HG03342 (cell line): ENCODE results near the gene SNAP23.

Source experiments
- ATAC-seq: cut with Tn5 transposase; IDR thresholded peaks from one replicate; pipeline ENCODE4 v1.9.1; 2021; ENCODE audit warnings: mild to moderate bottlenecking, moderate library complexity; ENCODE audit not compliant: unreplicated experiment

The SNAP23 gene

GRCh38 chr15:42494998-42495360, 455 bp upstream of the SNAP23 start:
- ATAC-seq = no peak

- ATAC-seq = no peak
These were observed 3.0 kb downstream of the SNAP23 start for GRCh38 chr15:42498212-42499068.

GRCh38 chr15:42499858-42500609, 4.6 kb downstream of the SNAP23 start:
- no peak for ATAC-seq

- no peak for ATAC-seq
These were observed 7.0 kb downstream of the SNAP23 start for GRCh38 chr15:42502477-42502876.

GRCh38 chr15:42503825-42504224, 8.4 kb downstream of the SNAP23 start:
- no peak for ATAC-seq

DNA sequence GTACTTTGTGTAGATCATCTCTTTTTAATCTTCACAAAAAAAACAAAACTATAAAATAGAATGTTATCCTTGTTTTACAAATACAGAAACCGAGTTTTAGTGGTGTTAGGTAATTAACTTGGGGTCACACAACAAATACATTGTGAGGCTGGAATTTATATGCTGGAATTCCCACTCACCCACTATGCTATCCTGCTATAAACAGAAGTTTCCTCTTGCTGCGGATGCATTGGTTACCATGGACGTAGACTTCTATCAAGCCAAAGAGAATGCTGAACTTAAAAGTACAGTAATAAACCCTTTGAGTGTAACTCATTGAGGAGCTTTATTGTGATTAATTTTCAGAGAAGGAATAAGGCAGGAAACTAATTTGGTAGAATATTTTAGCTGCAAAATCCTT, 9.2 kb downstream of the SNAP23 start:
- peak; percentile 7 for ATAC-seq

DNA sequence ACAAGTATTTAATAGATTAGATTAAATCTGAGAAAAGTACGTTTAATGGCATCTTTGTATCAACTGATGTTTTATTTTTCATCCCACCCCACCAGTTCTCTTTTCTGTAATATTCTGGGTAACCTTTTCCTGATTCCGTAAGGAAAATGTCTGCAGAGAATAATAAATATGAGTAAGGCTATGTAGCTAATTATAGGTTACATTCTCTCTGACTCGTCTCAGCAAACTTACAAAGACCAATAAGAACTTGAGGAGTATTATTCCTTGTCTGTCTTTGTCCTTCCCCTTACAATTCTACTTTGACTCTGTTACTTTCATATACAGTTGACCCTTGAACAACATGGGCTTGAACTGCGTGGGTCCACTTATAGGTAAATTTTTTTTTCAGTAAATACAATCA, 12.1 kb downstream of the SNAP23 start:
- ATAC-seq = no peak

GRCh38 chr15:42508263-42508690, 12.8 kb downstream of the SNAP23 start:
- no peak for ATAC-seq

DNA sequence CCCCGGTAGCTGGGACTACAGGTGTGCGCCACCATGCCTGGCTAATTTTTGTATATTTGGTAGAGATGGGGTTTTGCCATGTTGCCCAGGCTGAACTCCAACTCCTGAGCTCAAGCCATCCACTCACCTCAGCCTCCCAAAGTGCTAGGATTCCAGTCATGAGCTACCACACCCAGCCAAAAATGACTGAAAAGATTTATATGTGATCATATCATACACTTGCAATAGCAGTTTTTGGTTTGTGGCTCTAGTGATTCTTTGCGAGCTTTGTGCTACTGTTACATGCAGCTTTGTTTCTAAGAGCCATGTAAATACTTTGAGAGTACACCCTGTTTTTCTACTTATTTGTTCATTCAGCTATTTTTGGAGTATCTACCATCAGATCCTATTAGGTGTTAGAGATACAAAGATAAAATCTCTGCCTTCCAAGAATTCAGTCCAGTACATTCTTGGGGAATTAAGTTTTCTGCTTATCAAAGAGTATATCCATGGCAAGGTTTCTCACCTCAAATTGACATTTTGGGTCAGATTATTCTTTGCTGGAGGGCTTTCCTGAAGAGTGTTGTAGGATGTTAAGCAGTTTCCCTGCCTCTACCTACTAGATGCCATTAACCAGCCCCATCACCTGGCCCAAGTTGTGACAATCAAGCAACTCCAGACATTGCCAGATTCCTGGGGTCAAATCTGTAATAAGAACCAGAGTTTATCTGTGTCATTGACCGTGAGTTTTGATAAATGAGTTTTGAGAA, 15.0 kb downstream of the SNAP23 start:
- ATAC-seq = no peak

- no peak for ATAC-seq
These were observed 15.6 kb downstream of the SNAP23 start for GRCh38 chr15:42511007-42511391.

DNA sequence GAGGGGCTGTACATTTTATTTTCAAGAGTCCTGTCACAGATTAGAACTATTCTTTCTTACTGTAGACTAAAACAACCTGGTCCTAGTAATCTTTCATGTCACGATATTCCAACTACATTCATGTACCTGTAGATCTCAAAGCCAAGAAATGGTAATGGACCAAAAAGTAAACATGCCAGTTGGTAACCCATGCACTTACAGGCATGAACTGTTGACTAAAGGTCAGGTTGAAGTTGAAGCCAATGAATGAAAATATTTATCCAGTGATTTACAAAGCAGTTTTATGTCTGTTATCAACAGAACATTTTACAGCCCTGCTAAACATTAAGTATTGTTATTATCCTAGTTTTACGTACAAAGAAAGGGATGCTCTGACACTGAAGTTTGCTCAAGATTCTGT, 27.9 kb downstream of the SNAP23 start:
- no peak for ATAC-seq

GRCh38 chr15:42528970-42529369, 33.5 kb downstream of the SNAP23 start:
- no peak for ATAC-seq

DNA sequence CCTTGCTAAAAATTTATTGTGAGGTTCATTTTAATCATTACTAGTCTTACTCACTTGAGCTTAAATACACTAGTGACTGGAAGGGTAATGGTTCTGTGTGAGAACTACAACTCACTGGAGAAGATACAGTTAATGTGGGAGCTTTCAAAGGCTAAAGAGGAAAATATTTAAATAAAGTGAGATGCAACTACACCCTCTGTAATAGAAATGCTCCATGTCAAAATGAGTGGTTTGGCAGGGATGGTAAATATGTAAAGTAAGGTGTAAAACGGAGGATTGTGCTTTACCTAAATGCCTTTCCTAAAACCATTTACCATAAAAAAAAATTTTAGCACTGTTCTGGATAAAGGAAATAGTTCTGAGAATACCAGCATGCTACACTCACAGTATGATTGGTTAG, 37.8 kb downstream of the SNAP23 start:
- ATAC-seq = no peak

DNA sequence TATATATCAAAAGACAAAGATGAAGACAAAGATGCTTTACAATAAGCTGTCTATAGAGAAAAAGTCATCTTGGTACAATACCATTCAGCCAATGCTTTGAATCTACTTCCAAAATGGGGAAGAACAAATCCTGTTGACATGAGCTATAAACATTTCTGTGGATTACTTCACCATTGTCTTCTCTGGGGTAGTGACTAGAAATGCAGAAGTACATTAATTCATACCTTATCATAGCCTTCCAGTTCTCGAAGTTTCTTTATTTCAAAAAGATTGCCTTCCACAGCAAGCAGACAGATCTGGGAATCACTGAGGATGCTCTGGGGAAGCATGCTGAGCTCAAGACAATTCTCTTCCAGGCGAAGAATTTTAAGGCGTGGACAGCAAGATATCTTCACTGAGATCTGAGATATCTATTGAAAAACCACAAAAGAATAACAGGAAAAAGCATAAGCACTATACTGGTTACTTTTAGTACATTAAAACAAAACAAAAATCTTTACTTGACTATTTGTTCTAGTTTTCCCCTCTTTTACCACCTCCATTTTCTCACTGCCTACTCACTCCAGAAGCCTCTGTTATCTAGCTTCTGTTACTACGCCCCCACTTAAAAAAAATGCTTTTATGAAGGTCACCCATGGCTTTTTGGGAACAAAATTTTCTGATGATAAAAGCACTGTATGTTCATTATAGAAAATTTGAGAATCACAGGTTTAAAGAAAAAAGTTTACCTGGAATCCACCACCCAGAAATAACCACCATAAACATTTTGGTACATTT, 49.6 kb downstream of the SNAP23 start:
- no peak for ATAC-seq

DNA sequence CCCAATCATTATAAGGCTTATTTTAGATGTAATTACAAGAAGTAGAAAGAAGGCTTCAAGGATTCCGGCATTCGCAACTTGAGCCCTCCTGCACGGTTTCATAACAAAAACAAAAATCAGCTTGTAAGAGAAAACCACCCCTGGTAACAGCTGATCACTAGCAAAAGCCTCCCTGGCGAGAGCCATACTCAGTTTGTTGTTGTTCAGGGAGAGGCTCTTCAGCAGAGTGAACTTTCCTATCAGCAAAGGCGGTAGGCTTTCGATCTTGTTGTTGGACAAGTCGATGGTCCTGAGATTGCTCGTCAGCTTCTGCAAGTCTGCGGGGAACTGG, 52.4 kb downstream of the SNAP23 start:
- no peak for ATAC-seq

DNA sequence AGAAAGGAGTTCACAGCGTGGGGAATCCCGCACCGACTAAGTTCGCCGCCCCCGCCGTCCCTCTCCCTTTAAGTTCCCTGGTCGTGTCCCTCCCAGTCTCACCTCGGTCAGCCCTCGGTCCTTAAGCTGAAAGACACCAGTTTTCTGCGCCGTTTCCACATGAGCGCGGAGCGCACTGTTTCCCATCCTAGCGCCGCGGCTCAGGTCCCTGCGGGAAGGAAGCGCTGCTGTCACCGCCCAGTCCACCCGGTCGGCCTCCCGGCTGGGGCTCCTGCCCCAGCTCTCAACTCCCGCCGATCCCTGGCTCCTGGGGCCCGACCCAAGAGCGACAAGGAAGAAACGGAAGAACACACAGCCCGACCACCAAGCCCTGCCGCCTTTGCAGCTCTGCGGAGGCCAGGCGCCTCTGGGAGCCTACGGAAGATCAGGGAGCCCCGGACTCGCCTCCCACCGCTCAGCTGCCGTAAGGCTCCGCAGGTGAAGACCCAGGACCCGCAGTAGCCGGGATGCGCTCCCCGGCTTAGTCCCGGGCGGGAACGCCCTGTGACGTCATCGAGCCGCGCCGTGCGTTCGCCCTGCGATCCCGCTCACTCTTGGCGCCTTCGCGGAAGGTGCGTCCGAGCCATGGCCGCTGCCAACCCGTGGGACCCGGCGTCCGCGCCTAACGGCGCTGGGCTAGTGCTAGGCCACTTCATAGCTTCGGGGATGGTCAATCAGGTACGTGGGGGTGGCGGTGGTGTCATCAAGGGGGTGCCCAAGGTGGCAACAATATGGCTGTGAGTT, 53.0 kb downstream of the SNAP23 start, which contains the start of the genes HAUS2 and LRRC57:
Gene HAUS2 (plus strand): TSS at position 590 of the 783 bp plus-strand sequence. CDS start 35 bp downstream, at position 625.
Gene LRRC57 (minus strand): TSS at position 545 of the 783 bp plus-strand sequence. CDS start 359 bp downstream, at position 186.
- peak; percentile 70 for ATAC-seq

GRCh38 chr15:42549032-42549491, 53.6 kb downstream of the SNAP23 start:
- ATAC-seq = peak; percentile 11

DNA sequence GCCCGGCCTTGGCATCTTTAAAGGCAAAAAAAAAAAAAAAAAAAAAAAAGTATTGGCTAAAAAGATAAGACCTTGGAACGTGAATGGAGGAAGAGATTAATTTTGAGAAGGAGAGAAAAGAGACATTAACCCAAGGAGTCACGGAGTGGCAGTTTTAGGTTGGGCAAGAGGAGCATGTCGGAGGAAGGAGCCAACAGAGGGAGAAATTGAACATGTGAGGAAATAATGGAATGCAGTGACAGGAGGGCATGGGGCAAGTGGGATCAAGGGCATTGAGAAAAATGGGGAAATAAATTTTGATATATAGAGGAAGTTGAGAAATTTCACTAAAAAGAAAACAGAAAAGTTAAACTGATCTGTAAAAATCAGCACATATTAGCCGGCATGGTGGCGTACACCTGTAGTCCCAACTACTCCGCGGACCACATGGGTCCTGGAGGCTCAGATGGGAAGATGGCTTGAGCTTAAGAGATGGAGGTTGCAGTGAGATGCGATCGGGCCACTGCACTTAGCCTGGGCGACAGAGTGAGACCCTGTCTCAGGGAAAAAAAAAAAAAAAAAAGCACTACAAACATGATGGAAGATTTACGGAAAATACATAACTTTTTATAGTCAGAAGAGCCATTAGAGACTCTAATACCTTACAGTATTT, 54.4 kb downstream of the SNAP23 start:
- no peak for ATAC-seq

- ATAC-seq = no peak
These were observed 58.1 kb downstream of the SNAP23 start for GRCh38 chr15:42553554-42553953.
